SK-N-SH treated with all-trans-retinoic acid at 6 μM for 48 hours (cell line): ENCODE data around the gene PRUNE2.

Experiments
- ARNTL ChIP-seq: fragments of 450-650 bp; formaldehyde crosslinking; IDR thresholded peaks from 2 replicates; pipeline ENCODE4 v1.5.0; 2020; ENCODE audit warnings: low read depth, mild to moderate bottlenecking, moderate library complexity, borderline replicate concordance
- GLIS3 ChIP-seq: fragments of 250-450 bp; sonication (Bioruptor Pico); IDR thresholded peaks from 2 replicates; pipeline ENCODE4 v1.5.0; 2020; ENCODE audit warnings: mild to moderate bottlenecking, moderate library complexity
- OSR1 ChIP-seq: fragments of 250-450 bp; sonication (Bioruptor Pico); IDR thresholded peaks from 2 replicates; pipeline ENCODE4 v1.8.0; 2022; ENCODE audit warnings: moderate library complexity, mild to moderate bottlenecking, inconsistent platforms
- RARB ChIP-seq: fragments of 250-450 bp; sonication (Bioruptor Pico); IDR thresholded peaks from 2 replicates; pipeline ENCODE4 v1.8.0; 2021; ENCODE audit warnings: mild to moderate bottlenecking, moderate library complexity
- TCF4 ChIP-seq: fragments of 250-450 bp; sonication (Bioruptor Pico); IDR thresholded peaks from 2 replicates; pipeline ENCODE4 v1.8.0; 2021; ENCODE audit warnings: mild to moderate bottlenecking, moderate library complexity, borderline replicate concordance
- TOX ChIP-seq: fragments of 250-450 bp; sonication (Bioruptor Pico); IDR thresholded peaks from 2 replicates; pipeline ENCODE4 v1.8.0; 2021; ENCODE audit warnings: mild to moderate bottlenecking, moderate library complexity, borderline replicate concordance
- ZC3H10 ChIP-seq: fragments of 250-450 bp; sonication (Bioruptor Pico); IDR thresholded peaks from 2 replicates; pipeline ENCODE4 v1.5.1; 2021; ENCODE audit warnings: mild to moderate bottlenecking, moderate library complexity
- ZFP3 ChIP-seq: fragments of 250-450 bp; sonication (Bioruptor Pico); IDR thresholded peaks from 2 replicates; pipeline ENCODE4 v1.5.0; 2020; ENCODE audit warnings: mild to moderate bottlenecking, moderate library complexity
- ZNF70 ChIP-seq: fragments of 450-650 bp; formaldehyde crosslinking; IDR thresholded peaks from 2 replicates; pipeline ENCODE4 v1.5.0; 2020; ENCODE audit warnings: mild to moderate bottlenecking, moderate library complexity
- ZNF8 ChIP-seq: fragments of 450-650 bp; formaldehyde crosslinking; IDR thresholded peaks from 2 replicates; pipeline ENCODE4 v1.5.0; 2020; ENCODE audit warnings: mild to moderate bottlenecking, moderate library complexity
- TF ChIP-seq, protein P1 (sequence below): fragments of 250-450 bp; sonication (Bioruptor Pico); IDR thresholded peaks from 2 replicates; pipeline ENCODE4 v1.8.0; 2020; ENCODE audit warnings: mild to moderate bottlenecking, moderate library complexity, borderline replicate concordance
- TF ChIP-seq, protein P2 (sequence below): fragments of 250-450 bp; sonication (Bioruptor Pico); IDR thresholded peaks from 2 replicates; pipeline ENCODE4 v1.5.1; 2020; ENCODE audit warnings: low read depth, mild to moderate bottlenecking, moderate library complexity
- TF ChIP-seq, protein P3 (sequence below): fragments of 250-450 bp; sonication (Bioruptor Pico); IDR thresholded peaks from 2 replicates; pipeline ENCODE4 v1.8.0; 2021; ENCODE audit warnings: low read depth, mild to moderate bottlenecking, moderate library complexity, borderline replicate concordance

DNA sequence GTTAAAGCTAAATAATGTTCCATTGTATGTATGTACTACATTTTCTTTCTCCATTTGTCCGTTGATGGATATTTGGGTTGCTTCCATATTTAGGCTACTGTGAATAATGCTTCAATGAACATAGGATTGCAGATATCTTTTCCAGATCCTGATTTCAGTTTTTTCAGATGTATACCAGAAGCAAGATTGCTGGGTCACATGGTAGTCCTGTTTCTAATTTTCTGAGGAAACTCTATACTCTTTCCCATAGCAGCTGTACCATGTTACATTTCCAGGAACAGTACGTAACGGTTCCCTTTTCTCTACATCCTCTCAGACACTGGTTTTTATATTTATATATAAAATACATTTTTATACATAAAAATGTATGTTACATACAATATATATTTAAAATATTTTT, 325.1 kb downstream of the PRUNE2 start:
- TF ChIP-seq, protein P1, sequence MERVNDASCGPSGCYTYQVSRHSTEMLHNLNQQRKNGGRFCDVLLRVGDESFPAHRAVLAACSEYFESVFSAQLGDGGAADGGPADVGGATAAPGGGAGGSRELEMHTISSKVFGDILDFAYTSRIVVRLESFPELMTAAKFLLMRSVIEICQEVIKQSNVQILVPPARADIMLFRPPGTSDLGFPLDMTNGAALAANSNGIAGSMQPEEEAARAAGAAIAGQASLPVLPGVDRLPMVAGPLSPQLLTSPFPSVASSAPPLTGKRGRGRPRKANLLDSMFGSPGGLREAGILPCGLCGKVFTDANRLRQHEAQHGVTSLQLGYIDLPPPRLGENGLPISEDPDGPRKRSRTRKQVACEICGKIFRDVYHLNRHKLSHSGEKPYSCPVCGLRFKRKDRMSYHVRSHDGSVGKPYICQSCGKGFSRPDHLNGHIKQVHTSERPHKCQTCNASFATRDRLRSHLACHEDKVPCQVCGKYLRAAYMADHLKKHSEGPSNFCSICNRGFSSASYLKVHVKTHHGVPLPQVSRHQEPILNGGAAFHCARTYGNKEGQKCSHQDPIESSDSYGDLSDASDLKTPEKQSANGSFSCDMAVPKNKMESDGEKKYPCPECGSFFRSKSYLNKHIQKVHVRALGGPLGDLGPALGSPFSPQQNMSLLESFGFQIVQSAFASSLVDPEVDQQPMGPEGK (CRISPR knock-in tag) = no peak
- TF ChIP-seq ARNTL (CRISPR knock-in tag) (no peak), ZNF70 (CRISPR knock-in tag) (no peak), GLIS3 (CRISPR knock-in tag) (no peak), OSR1 (CRISPR knock-in tag) (no peak), TCF4 (CRISPR knock-in tag) (no peak), RARB (CRISPR knock-in tag) (no peak), ZFP3 (CRISPR knock-in tag) (no peak), TOX (CRISPR knock-in tag) (no peak), ZNF8 (no peak), ZC3H10 (CRISPR knock-in tag) (no peak)
- TF ChIP-seq, protein P2, sequence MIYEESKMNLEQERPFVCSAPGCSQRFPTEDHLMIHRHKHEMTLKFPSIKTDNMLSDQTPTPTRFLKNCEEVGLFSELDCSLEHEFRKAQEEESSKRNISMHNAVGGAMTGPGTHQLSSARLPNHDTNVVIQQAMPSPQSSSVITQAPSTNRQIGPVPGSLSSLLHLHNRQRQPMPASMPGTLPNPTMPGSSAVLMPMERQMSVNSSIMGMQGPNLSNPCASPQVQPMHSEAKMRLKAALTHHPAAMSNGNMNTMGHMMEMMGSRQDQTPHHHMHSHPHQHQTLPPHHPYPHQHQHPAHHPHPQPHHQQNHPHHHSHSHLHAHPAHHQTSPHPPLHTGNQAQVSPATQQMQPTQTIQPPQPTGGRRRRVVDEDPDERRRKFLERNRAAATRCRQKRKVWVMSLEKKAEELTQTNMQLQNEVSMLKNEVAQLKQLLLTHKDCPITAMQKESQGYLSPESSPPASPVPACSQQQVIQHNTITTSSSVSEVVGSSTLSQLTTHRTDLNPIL (CRISPR knock-in tag) = no peak
- TF ChIP-seq, protein P3, sequence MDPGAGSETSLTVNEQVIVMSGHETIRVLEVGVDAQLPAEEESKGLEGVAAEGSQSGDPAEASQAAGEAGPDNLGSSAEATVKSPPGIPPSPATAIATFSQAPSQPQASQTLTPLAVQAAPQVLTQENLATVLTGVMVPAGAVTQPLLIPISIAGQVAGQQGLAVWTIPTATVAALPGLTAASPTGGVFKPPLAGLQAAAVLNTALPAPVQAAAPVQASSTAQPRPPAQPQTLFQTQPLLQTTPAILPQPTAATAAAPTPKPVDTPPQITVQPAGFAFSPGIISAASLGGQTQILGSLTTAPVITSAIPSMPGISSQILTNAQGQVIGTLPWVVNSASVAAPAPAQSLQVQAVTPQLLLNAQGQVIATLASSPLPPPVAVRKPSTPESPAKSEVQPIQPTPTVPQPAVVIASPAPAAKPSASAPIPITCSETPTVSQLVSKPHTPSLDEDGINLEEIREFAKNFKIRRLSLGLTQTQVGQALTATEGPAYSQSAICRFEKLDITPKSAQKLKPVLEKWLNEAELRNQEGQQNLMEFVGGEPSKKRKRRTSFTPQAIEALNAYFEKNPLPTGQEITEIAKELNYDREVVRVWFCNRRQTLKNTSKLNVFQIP (CRISPR knock-in tag) = no peak
